Nephron progenitor cell (in vitro differentiated cells): Measurements from ENCODE around the gene MVK.
A peak's percentile ranks its signal among the peaks of the same experiment; 100 is the strongest.

Source experiments
- DNase-seq: peaks from one replicate; pipeline ENCODE4 v3.0.0; 2021
- H3K27ac Mint-ChIP-seq: 2 replicates; pipeline ENCODE4 v1.8.0; 2021; ENCODE audit warnings: mild to moderate bottlenecking, moderate library complexity, mixed read lengths
- H3K27me3 Mint-ChIP-seq: 2 replicates; pipeline ENCODE4 v1.8.0; 2021; ENCODE audit warnings: mild to moderate bottlenecking, low read depth, mixed read lengths; ENCODE audit not compliant: poor library complexity
- H3K36me3 Mint-ChIP-seq: 2 replicates; pipeline ENCODE4 v1.8.0; 2021; ENCODE audit warnings: low read depth, mixed read lengths
- H3K4me1 Mint-ChIP-seq: 2 replicates; pipeline ENCODE4 v1.8.0; 2021; ENCODE audit warnings: mixed read lengths
- H3K4me3 Mint-ChIP-seq: 2 replicates; pipeline ENCODE4 v1.8.0; 2021; ENCODE audit warnings: mild to moderate bottlenecking, moderate library complexity, mixed read lengths
- H3K9me3 Mint-ChIP-seq: 2 replicates; pipeline ENCODE4 v1.8.0; 2021; ENCODE audit warnings: mild to moderate bottlenecking, moderate library complexity, mixed read lengths
- TF ChIP-seq, protein P1 (sequence below): fragments of 200-600 bp; sonication (generic); IDR thresholded peaks from 2 replicates; pipeline ENCODE4 v1.5.0; 2021; ENCODE audit warnings: antibody characterized with exemption

The MVK gene

DNA sequence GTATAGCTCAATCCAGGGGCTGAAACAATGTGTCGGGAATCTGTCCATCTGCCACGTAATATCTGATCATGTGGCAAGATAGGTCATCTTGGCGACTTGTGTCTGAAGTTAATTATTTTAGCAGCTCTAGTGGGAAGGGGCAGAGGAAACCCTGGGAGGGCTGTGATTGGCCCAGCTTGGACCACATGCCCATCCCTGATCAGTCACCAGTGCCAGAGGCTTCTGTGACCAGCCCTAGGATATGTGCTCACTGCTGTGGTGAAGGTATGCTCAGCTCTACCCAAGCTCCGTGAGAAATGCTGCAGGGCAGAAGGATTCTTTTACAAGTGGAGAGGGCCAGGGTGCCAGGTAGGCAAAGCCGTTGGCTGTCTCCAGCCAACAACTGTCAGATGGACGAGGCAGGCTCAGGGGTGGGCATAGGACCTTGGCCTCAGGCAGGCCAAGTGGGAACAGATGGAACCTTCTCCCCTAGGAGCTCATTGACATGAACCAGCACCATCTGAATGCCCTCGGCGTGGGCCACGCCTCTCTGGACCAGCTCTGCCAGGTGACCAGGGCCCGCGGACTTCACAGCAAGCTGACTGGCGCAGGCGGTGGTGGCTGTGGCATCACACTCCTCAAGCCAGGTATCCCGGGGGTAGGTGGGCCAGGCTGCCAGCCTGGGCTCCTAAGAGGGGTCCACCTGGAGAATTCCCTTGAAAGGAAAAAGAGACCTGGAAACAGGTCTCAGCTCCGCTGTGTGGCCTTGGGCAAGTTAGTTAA, 21.1 kb downstream of the MVK start:
- DNase-seq, result no peak
- Mint-ChIP-seq H3K4me1 (peaks cover 17% of the 10 kb centered on the region), H3K9me3 (no peaks in the 10 kb centered on the region), H3K4me3 (no peak overlapping the region), H3K27me3 (peaks cover 4% of the 10 kb centered on the region), H3K36me3 (peaks cover 16% of the 10 kb centered on the region), H3K27ac (no peak overlapping the region)
- TF ChIP-seq, protein P1, sequence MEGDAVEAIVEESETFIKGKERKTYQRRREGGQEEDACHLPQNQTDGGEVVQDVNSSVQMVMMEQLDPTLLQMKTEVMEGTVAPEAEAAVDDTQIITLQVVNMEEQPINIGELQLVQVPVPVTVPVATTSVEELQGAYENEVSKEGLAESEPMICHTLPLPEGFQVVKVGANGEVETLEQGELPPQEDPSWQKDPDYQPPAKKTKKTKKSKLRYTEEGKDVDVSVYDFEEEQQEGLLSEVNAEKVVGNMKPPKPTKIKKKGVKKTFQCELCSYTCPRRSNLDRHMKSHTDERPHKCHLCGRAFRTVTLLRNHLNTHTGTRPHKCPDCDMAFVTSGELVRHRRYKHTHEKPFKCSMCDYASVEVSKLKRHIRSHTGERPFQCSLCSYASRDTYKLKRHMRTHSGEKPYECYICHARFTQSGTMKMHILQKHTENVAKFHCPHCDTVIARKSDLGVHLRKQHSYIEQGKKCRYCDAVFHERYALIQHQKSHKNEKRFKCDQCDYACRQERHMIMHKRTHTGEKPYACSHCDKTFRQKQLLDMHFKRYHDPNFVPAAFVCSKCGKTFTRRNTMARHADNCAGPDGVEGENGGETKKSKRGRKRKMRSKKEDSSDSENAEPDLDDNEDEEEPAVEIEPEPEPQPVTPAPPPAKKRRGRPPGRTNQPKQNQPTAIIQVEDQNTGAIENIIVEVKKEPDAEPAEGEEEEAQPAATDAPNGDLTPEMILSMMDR, result no peak

DNA sequence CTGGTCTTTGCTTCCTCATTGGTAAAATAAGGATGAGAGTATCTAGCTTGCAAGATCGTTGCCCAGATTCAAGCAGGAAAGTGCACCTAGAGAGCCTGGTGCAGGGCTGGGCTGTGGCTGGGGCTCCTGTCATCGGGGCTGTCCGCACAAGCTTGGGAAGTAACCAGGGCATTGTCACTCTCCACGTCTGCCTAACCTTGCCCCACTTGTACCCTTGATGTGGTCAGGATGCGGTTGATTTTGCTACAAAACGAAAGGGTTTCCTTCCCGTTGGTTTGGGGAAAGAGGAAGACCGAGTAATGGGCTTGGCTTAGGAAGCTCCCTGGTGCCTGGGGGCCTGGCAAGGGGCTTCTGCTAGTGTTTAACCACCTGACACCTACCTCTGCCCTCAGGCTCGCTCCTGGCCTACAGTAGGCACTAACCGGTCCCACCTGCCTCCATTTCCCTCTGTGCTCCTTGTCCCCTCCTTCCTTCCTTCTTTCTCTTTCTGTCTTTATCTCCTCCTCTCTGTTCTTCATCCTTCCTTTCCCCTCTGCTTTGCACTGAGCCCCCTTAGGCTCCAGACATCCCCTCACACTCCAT, 21.8 kb downstream of the MVK start:
- Mint-ChIP-seq H3K4me1 (peaks cover 17% of the 10 kb centered on the region), H3K36me3 (peaks cover 16% of the 10 kb centered on the region), H3K9me3 (no peaks in the 10 kb centered on the region)

DNA sequence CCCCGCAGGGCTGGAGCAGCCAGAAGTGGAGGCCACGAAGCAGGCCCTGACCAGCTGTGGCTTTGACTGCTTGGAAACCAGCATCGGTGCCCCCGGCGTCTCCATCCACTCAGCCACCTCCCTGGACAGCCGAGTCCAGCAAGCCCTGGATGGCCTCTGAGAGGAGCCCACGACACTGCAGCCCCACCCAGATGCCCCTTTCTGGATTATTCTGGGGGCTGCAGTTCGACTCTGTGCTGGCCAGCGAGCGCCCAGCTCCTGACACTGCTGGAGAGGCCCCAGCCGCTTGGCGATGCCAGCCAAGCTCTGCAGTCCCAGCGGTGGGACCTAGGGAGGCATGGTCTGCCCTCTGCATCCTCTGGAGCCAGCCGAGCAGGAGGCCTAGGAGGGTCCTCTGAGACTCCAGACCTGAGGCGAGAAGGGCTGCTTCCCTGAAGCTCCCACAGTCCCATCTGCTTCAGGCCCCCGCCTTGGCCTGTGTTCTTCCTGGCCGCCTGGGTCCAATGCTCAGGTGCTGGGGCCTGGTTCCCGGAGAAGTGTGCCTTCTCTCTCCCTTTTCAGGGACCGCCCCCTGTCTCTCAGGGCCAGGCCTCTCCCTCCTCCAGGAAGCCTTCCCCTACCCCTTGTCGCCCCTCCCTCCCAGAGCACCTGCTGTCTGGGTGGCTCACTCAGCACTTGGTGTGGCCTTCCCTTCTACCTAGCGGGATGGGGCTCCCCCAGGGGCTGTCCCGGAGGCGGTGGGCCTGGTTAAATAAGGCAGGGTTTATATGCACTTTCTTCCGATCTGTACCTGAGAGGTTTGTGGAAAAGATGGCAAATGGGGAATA, 23.0 kb downstream of the MVK start:
- H3K36me3 Mint-ChIP-seq, result peaks cover 16% of the 10 kb centered on the region
- H3K9me3 Mint-ChIP-seq, result no peaks in the 10 kb centered on the region
- H3K4me1 Mint-ChIP-seq, result peaks cover 17% of the 10 kb centered on the region
- H3K27ac Mint-ChIP-seq, result no peak overlapping the region
- no peak overlapping the region for H3K4me3 Mint-ChIP-seq
- peaks cover 7% of the 10 kb centered on the region for H3K27me3 Mint-ChIP-seq
- TF ChIP-seq, protein P1, result no peak
- DNase-seq, result no peak

More for the DNA sequence above, 21.8 kb downstream of the MVK start:
- TF ChIP-seq, protein P1, result no peak
- H3K27ac Mint-ChIP-seq, result no peak overlapping the region
- H3K27me3 Mint-ChIP-seq, result peaks cover 4% of the 10 kb centered on the region
- no peak for DNase-seq
- no peak overlapping the region for H3K4me3 Mint-ChIP-seq

DNA sequence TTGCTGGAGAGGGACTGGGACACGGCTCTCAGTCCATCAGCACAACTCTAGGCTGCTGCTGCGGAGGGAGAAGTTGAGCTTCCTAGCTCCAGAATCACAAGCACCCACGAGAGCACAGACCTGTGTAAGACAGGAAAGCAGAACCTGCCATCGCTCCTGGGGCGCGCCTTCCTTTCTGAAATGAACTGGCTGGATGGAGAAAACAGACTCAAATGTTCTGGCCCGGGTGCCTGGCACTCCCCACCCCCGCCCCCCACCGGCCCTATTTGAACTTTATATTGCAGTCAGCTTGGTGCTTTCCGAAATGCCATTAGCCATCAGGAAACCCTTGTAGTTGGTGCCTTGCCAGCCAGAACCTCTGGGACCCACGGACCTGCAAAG, 23.8 kb downstream of the MVK start:
- H3K27ac Mint-ChIP-seq, result no peak overlapping the region
- DNase-seq, result no peak
- no peaks in the 10 kb centered on the region for H3K9me3 Mint-ChIP-seq
- H3K27me3 Mint-ChIP-seq, result peaks cover 7% of the 10 kb centered on the region
- no peak overlapping the region for H3K4me3 Mint-ChIP-seq
- TF ChIP-seq, protein P1, result no peak
- peaks cover 15% of the 10 kb centered on the region for H3K36me3 Mint-ChIP-seq
- peaks cover 17% of the 10 kb centered on the region for H3K4me1 Mint-ChIP-seq

DNA sequence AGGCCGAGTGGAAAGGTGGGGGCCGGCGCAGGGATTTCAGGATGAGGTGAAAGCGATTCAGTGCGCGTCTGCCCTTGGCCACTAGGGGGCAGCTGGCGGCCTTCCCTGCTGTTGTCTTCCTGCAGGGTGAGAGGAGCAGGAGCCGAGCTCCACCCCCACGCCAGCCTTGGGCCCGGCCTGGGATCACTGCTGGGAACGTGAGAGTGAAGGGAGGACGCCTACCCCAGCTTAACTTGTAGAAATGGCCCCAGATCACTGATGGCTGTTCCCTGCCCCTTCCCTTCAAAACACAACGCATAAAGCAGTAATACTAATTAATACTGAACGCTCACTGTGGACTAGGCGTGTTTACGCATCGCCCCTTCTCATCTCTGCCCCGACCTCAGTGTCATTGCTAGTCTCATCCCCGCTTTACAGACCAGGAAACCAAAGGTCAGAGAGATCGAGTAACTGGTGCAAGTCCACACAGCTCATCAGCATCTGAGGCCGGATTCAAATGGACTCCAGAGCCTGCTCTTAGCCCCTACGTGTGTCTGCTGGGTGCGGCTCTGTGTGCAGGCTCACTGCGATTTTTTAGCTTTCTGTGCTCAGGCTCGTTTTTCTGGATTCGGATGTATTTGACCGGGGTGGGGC, 24.3 kb downstream of the MVK start:
- Mint-ChIP-seq H3K4me1 (peaks cover 22% of the 10 kb centered on the region), H3K4me3 (no peak overlapping the region)
- TF ChIP-seq, protein P1, result peak; percentile 94

More for the DNA sequence above, 24.3 kb downstream of the MVK start:
- H3K27ac Mint-ChIP-seq, result no peak overlapping the region
- peak; percentile 93 for DNase-seq
- no peaks in the 10 kb centered on the region for H3K9me3 Mint-ChIP-seq
- H3K36me3 Mint-ChIP-seq, result peaks cover 12% of the 10 kb centered on the region
- H3K27me3 Mint-ChIP-seq, result peaks cover 7% of the 10 kb centered on the region
